ENCODE data around the gene HNMT. TPM values are rescaled to one million over a fixed set of nuclear protein-coding genes. Genes with fewer than 3 reads are reported as not detected.
"Not testable (repeated sequence)": the region's sequence is repeated elsewhere in the genome, so short reads cannot be mapped to it uniquely, and the experiment has no call there.

The HNMT gene
- total RNA-seq, 1 experiment from 2014 or later = not detected

DNA sequence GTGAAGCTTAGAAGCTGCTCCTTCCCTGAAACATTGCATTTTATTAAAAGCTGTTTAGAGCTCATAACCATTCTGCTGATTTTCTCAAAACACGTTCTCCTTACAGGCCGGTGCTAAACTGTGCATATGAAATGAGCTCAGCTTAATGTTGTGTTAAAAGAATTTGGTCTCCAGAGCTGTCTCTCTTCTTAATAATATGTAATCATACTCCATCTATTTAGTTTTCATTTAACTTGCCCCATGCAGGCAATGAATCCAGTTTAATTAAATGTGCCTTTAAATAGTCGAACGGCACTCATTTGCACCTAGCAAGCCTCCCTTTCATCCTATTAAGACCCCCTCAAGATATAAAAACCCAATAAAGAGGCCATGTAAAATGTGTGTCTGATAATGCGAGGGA is 76.3 kb downstream of the HNMT start:
- no peak for DNase-seq
- Histone ChIP-seq H3K36me3 (no peaks in the 10 kb centered on the region), H3K9me3 (no peaks in the 10 kb centered on the region), H3K4me3 (no peak overlapping the region), H3K27me3 (no peaks in the 10 kb centered on the region)

DNA sequence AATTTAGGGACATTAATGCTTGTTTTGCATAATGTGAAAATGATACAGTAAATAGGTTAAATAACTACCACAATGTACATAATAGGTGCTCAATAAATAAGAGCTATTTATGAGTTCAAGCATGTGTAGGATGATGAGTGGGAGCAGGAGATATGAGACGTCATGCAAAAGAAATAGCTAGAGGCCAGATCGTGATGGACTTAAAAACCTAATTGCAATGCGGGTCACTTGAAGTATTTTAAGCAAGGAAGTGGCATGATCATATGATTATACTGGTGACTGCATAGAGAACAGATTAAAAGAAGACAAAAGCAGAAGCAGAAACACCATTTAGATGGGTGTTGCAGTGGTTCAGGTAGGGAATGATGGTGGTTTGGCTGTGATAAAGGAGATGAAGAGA is 78.0 kb downstream of the HNMT start:
- Histone ChIP-seq H3K36me3 (no peaks in the 10 kb centered on the region), H3K9me3 (no peaks in the 10 kb centered on the region), H3K27me3 (no peaks in the 10 kb centered on the region), H3K4me3 (no peak overlapping the region)
- no peak for DNase-seq

DNA sequence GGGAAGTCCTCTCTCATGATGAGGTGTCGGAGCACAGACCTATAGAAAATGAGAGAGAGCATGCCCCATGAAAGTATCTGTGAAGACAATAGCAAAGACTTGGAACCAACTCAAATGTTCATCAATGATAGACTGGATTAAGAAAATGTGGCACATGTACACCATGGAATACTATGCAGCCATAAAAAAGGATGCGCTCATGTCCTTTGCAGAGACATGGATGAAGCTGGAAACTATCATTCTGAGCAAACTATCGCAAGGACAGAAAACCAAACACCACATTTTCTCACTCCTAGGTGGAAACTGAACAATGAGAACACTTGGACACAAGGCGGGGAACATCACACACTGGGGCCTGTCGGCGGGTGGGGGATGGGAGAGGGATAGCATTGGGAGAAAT is 79.3 kb downstream of the HNMT start:
- H3K27me3 ChIP-seq, H3K9me3 ChIP-seq, H3K4me3 ChIP-seq, H3K36me3 ChIP-seq, DNase-seq: not testable (repeated sequence)

DNA sequence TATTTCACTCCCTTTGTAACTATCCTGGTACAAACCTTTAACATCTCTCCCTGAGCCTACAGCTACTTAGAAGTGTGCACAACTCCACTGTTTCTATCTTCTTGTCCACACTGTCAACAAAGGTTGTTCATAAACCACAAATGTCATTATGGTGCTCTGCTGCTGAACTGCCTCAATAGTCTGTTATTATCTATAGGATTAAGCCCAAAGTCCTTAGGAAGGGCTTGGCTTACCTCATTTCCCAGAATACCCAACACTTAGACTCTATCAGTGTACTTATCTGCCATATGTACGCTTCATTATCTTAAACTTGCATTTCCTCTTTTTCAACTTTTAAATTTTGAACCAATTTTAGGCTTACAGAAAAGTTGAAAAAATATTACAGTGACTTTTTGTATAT is 94.2 kb downstream of the HNMT start:
- no peak for DNase-seq
- no peaks in the 10 kb centered on the region for H3K9me3 ChIP-seq
- H3K4me3 ChIP-seq = no peak overlapping the region
- no peaks in the 10 kb centered on the region for H3K27me3 ChIP-seq
- no peaks in the 10 kb centered on the region for H3K36me3 ChIP-seq

DNA sequence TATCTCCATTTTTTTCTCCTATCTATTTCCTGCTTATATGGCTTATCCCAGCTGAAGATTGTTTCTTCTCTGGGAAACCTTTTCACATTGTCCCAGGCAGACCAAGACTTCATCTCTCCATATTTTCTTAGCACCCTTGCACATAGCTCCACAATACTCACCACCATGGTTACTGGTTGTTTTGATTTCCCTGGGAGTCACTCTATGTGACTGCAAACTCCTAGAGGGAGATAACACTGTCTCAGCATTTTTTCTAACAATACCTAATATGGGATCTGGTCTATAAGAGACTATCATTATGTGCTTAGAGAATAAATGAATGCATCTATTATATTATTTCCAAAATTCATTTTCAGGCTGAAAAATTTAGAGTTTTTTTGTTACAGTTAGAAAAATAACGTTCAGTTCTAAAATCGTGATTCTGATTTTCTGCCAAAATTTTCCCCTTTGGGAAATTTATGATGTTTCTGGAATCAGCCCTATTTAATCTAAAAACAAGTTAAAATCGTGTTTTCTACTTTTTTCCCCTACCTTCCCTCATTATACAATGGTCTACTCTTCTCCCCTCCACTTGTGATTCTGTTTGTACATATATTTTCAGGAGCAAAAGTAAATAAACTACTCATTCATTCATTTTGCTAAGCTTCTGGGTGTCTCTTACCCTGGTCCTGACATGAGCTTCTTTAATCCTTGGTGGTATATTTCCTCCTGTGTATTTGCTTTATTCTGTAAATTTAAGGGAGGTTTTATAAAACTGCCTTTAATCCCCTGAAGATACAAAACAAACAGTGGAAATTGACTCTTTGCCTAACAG is 95.4 kb downstream of the HNMT start:
- no peak for DNase-seq
- no peaks in the 10 kb centered on the region for H3K9me3 ChIP-seq
- no peaks in the 10 kb centered on the region for H3K36me3 ChIP-seq
- no peaks in the 10 kb centered on the region for H3K27me3 ChIP-seq
- no peak overlapping the region for H3K4me3 ChIP-seq

DNA sequence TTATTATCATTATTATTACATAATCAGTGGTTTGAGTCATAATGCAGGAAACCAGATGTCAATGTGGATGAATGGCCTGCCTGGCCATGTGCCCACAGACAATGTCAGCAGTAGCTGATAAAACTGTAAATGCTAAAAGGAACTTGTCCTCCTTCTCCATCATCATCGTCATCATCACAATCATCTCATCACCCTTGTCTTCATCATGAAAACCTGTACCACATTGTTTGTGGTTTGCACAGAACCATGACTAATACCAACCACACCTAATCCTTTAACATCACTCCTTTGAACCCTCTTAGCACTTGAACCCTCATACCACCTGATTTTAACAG is 96.0 kb downstream of the HNMT start:
- Histone ChIP-seq H3K4me3 (no peak overlapping the region), H3K9me3 (no peaks in the 10 kb centered on the region), H3K27me3 (no peaks in the 10 kb centered on the region), H3K36me3 (no peaks in the 10 kb centered on the region)
- DNase-seq = peak; percentile 70

DNA sequence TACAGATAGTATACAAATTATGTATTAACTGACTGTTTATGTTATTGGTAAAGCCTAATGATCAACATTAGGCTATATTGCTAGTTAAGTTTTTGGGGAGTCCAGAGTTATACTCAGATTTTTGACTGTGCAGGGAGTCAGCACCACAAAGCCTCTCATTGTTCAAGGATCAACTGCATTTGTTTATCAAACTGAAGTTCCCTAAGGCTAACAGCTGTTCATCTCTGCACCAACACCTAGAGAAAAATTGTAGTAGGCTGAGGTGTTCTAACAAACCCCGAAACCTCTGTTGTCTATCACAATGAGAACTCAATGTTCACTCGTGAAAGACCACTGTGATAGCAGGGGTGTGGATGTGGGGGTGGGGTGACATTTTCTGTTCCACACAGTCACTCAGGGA is 97.7 kb downstream of the HNMT start:
- H3K36me3 ChIP-seq = no peaks in the 10 kb centered on the region
- DNase-seq = no peak
- H3K9me3 ChIP-seq = no peaks in the 10 kb centered on the region
- H3K27me3 ChIP-seq = no peaks in the 10 kb centered on the region
- no peak overlapping the region for H3K4me3 ChIP-seq

DNA sequence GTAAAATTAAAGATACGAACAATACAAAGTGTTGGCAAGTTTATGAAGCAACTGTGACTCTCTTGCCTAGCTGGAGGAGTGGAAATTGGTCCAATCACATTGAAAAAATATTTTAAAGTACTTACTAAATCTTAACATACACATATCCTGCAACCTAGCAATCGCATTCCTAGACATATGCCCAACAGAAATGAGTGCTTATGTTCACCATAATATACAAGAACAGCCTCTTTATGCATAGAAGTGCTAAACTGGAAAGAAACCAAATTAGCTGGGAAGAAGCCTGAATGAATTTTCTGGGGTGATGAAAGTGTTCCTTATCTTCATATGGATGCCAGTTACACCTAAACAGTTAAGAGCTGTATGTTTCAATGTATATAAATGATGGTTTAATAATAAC is 98.9 kb downstream of the HNMT start:
- Histone ChIP-seq H3K9me3 (no peaks in the 10 kb centered on the region), H3K36me3 (no peaks in the 10 kb centered on the region), H3K4me3 (no peak overlapping the region), H3K27me3 (no peaks in the 10 kb centered on the region)
- DNase-seq = no peak
